HEK293T (cell line): Measurements from ENCODE around the gene HOXA7.

Experiments
- CTCF ChIA-PET: fragments of 350-600 bp; formaldehyde crosslinking; extraction: SDS; loops from one replicate; lab custom pipeline; 2021; ENCODE audit warnings: antibody characterized with exemption, inconsistent platforms; lab: Yijun Ruan, JAX
- POLR2A ChIA-PET: fragments of 350-600 bp; formaldehyde crosslinking; extraction: SDS; loops from one replicate; lab custom pipeline; 2020; ENCODE audit warnings: antibody characterized with exemption, inconsistent platforms; lab: Yijun Ruan, JAX
- DNase-seq: peaks from one replicate; pipeline ENCODE4 v3.0.0; 2012; ENCODE audit warnings: mixed read lengths; ENCODE audit errors: extremely low spot score
- ARNT ChIP-seq: fragments of 450-650 bp; IDR thresholded peaks from 2 replicates; pipeline ENCODE4 v1.6.1; 2017; ENCODE audit warnings: mild to moderate bottlenecking
- BHLHE40 ChIP-seq: fragments of 450-650 bp; IDR thresholded peaks from 2 replicates; pipeline ENCODE4 v1.6.1; 2016; ENCODE audit warnings: mild to moderate bottlenecking, moderate library complexity, borderline replicate concordance
- CTBP1 ChIP-seq: fragments of 450-650 bp; IDR thresholded peaks from 2 replicates; pipeline ENCODE4 v1.6.1; 2016; ENCODE audit warnings: borderline replicate concordance
- ELF4 ChIP-seq: fragments of 450-650 bp; IDR thresholded peaks from 2 replicates; pipeline ENCODE4 v1.6.1; 2017; ENCODE audit warnings: antibody characterized with exemption
- FOXA1 ChIP-seq: fragments of 450-650 bp; IDR thresholded peaks from 2 replicates; pipeline ENCODE4 v1.6.1; 2016; ENCODE audit warnings: mild to moderate bottlenecking
- FOXK2 ChIP-seq: fragments of 450-650 bp; IDR thresholded peaks from 2 replicates; pipeline ENCODE4 v1.6.1; 2016; ENCODE audit warnings: mild to moderate bottlenecking
- FOXM1 ChIP-seq: fragments of 450-650 bp; IDR thresholded peaks from 2 replicates; pipeline ENCODE4 v1.6.1; 2017; ENCODE audit warnings: mild to moderate bottlenecking, borderline replicate concordance
- HDGF ChIP-seq: fragments of 450-650 bp; IDR thresholded peaks from 2 replicates; pipeline ENCODE4 v1.6.1; 2017; ENCODE audit warnings: antibody characterized with exemption, borderline replicate concordance
- L3MBTL2 ChIP-seq: fragments of 450-650 bp; conservative IDR thresholded peaks from 2 replicates; pipeline ENCODE4 v1.6.1; 2016; ENCODE audit warnings: mild to moderate bottlenecking
- LEF1 ChIP-seq: fragments of 450-650 bp; IDR thresholded peaks from 2 replicates; pipeline ENCODE4 v1.6.1; 2017; ENCODE audit warnings: mild to moderate bottlenecking, borderline replicate concordance
- NFRKB ChIP-seq: fragments of 450-650 bp; IDR thresholded peaks from 2 replicates; pipeline ENCODE4 v1.6.1; 2016; ENCODE audit warnings: mild to moderate bottlenecking, moderate library complexity
- SP1 ChIP-seq: fragments of 450-650 bp; IDR thresholded peaks from 2 replicates; pipeline ENCODE4 v1.6.1; 2017
- SUZ12 ChIP-seq: fragments of 450-650 bp; IDR thresholded peaks from 2 replicates; pipeline ENCODE4 v1.6.1; 2016; ENCODE audit warnings: mild to moderate bottlenecking
- TARDBP ChIP-seq: fragments of 450-650 bp; IDR thresholded peaks from 2 replicates; pipeline ENCODE4 v1.6.1; 2016
- ZNF384 ChIP-seq: fragments of 450-650 bp; IDR thresholded peaks from 2 replicates; pipeline ENCODE4 v1.6.1; 2016
- TF ChIP-seq, protein P1 (sequence below): fragments of 450-650 bp; IDR thresholded peaks from 2 replicates; pipeline ENCODE4 v1.6.1; 2016

The HOXA7 gene

DNA sequence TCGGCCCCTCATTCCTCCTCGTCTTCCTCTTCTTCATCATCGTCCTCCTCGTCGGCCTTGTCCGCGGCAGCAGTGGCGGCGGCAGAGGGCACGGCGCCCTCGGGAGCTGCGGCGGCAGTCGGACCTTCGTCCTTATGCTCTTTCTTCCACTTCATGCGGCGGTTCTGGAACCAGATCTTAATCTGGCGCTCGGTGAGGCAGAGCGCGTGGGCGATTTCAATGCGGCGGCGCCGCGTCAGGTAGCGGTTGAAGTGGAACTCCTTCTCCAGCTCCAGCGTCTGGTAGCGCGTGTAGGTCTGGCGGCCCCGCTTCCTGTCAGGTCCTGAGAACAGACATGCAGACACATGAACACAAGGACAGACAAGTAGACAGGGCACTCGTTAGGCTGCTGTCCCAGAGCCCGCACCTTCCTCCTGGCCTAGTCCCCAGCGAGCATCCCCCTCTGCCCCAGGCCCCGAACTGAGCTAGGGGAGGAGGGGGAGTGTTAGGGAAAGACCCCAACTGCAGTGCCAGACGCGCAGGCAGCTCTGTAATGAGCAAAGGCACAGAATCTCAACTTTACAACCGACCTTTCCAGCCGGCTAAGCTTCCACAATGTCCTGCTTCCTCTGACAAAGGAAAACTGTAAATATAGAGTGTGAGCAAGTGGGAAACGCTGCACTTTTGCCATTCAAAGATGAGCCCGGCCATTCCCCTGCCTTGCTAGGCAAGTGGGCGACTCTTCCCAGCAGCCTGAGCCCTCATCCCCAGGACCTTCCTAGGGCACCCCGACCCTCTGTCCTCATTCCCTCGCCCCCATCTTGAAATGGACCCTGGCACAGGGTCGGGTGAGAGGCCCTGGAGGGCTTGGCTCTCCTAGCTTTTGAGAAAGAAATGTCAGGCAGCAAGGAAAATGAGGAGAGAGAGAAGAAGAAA lies 1.3 kb downstream of the HOXA7 start:
- ChIA-PET POLR2A (interaction anchor here (0.7 to 17.5 kb wide), 5 partner anchors 11 to 472 kb away, joined by 3 to 367 read pairs (median 6); partner anchors contain the start of genes HOXA10, HOXA11 and HOXA5), CTCF (no interaction called here)
- no peak for DNase-seq
- TF ChIP-seq SP1 = no peak
- no peak for TF ChIP-seq HDGF
- no peak for TF ChIP-seq NFRKB
- TF ChIP-seq FOXA1 = no peak
- no peak for TF ChIP-seq ELF4
- TF ChIP-seq ZNF384 = no peak
- TF ChIP-seq FOXM1 = no peak
- TF ChIP-seq SUZ12 = no peak
- TF ChIP-seq TARDBP = no peak
- TF ChIP-seq LEF1 = no peak
- no peak for TF ChIP-seq L3MBTL2
- no peak for TF ChIP-seq CTBP1
- no peak for TF ChIP-seq ARNT
- TF ChIP-seq BHLHE40 = no peak
- TF ChIP-seq, protein P1, sequence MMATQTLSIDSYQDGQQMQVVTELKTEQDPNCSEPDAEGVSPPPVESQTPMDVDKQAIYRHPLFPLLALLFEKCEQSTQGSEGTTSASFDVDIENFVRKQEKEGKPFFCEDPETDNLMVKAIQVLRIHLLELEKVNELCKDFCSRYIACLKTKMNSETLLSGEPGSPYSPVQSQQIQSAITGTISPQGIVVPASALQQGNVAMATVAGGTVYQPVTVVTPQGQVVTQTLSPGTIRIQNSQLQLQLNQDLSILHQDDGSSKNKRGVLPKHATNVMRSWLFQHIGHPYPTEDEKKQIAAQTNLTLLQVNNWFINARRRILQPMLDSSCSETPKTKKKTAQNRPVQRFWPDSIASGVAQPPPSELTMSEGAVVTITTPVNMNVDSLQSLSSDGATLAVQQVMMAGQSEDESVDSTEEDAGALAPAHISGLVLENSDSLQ = no peak

DNA sequence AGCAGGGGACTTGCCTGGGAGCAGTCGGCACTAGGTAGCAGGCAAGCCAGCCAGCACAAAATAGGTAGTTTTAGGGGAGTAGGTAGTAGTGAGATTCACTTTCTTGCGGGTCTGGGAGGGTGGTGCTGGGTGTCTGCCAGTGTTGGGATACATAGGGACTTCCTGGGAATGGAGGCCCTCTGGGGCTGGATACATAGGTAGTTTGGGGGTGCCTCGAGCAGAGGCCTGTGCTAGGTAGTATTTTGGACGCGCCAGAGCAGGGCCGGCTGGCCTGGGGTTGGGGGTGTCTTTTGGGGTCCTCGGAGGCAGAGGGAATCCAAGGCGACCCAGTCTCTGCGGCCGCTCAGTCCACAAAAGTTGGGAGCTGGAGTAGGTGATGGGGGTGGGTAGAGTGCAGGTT lies 2.1 kb downstream of the HOXA7 start:
- no peak for DNase-seq
- POLR2A ChIA-PET = interaction anchor here (1.2 to 17.5 kb wide), 3 partner anchors 10 to 28 kb away, joined by 5 to 367 read pairs (median 11); partner anchors contain the start of genes HOXA10 and HOXA5
- TF ChIP-seq FOXA1 = no peak
- no peak for TF ChIP-seq ELF4
- TF ChIP-seq HDGF = no peak
- TF ChIP-seq FOXM1 = no peak
- TF ChIP-seq ZNF384 = no peak
- TF ChIP-seq, protein P1 = no peak
- TF ChIP-seq CTBP1 = no peak
- CTCF ChIA-PET = interaction anchor here (2.6 kb wide), 1 partner anchor 11 kb away, joined by 10 read pairs; the partner anchor contains the start of gene HOXA5

DNA sequence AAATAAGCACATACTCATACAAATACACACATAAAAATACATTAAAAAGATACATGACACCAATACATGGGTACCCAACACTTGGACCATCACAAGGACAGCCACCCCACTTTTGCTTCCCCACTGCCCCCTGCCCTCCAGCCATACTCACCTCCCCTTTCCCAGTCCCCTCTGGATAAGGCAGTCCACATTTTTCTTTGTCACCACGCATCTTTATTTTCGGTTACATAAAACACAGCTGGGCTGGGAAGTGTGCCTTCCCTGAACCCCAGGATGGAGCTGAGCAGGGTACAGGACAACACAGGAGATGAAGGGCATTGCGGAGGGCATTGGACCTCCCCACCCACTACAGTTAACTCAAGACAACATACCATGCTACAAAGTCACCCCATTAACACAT lies 2.9 kb downstream of the HOXA7 start:
- TF ChIP-seq, protein P1 = no peak
- TF ChIP-seq ARNT (no peak), HDGF (no peak), SUZ12 (no peak), LEF1 (no peak), FOXA1 (no peak), NFRKB (no peak), CTBP1 (no peak), ELF4 (no peak)

DNA sequence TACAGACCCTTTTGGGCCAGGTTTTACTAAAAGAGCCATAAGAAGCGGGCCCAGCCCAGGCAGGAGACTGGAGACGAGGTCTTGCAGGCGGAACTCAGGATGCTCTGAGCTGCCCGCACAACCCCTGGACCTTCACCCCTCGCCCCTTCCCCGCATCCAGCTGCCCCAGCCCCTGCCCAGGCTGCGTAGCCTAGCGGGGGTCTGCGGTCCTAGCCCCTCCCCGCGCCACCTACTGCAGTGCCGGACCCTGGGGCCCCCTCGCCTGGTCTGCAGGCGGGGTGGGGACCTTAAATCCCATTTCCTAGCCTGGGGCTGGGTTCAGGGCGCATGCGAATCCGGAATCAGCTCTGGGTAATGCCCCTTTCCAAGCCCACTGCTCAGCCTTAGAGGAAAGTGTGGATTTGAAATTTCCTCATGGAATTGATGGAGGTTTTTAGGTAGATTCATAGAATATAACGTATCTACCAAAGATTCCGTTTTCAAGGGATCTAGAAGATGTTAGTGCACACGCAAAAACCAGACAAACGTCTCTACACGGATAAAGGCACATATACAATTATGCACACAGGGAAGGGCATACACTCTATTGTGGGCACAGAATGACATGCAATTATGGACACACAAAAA lies 3.5 kb downstream of the HOXA7 start:
- ChIA-PET CTCF (interaction anchor here (0.6 to 2.6 kb wide), 6 partner anchors 9 to 1314 kb away, joined by 3 to 10 read pairs (median 3); partner anchors contain the start of gene HOXA5), POLR2A (interaction anchor here (0.7 to 17.5 kb wide), 19 partner anchors 9 to 957 kb away, joined by 3 to 367 read pairs (median 7); partner anchors contain the start of genes CBX3, HOXA10, HOXA11 and HOXA5)
- TF ChIP-seq FOXA1 (no peak), CTBP1 (no peak), ARNT (no peak), TARDBP (no peak), BHLHE40 (no peak), L3MBTL2 (no peak), LEF1 (no peak), ELF4 (no peak), FOXK2 (no peak), HDGF (no peak), SUZ12 (no peak), FOXM1 (no peak), SP1 (no peak), ZNF384 (no peak), NFRKB (no peak)
- TF ChIP-seq, protein P1 = no peak
- no peak for DNase-seq

More for the DNA sequence above, 2.9 kb downstream of the HOXA7 start:
- POLR2A ChIA-PET = interaction anchor here (1.4 to 17.5 kb wide), 5 partner anchors 10 to 29 kb away, joined by 9 to 367 read pairs (median 14); partner anchors contain the start of genes HOXA10, HOXA5 and HOXA9
- DNase-seq = no peak
- CTCF ChIA-PET = interaction anchor here (0.9 to 2.6 kb wide), 2 partner anchors 10 to 300 kb away, joined by 3 to 10 read pairs; partner anchors contain the start of gene HOXA5
